ENCODE data around the gene PRSS2. TPM values are rescaled to one million over a fixed set of nuclear protein-coding genes. Genes with fewer than 3 reads are reported as not detected.

The PRSS2 gene
- total RNA-seq (1 to 10 TPM in 7 of 10 donors, not detected in 3; 5.8 to 8.2 (median 6.6) TPM), polyA plus RNA-seq (under 1 TPM in 1 of 2 donors, not detected in 1; 0.93 TPM)
- long read RNA-seq, donor 1, result 0 reads
- long read RNA-seq, donor 2, result 0 reads
- long read RNA-seq, donor 3, result 0 reads

DNA sequence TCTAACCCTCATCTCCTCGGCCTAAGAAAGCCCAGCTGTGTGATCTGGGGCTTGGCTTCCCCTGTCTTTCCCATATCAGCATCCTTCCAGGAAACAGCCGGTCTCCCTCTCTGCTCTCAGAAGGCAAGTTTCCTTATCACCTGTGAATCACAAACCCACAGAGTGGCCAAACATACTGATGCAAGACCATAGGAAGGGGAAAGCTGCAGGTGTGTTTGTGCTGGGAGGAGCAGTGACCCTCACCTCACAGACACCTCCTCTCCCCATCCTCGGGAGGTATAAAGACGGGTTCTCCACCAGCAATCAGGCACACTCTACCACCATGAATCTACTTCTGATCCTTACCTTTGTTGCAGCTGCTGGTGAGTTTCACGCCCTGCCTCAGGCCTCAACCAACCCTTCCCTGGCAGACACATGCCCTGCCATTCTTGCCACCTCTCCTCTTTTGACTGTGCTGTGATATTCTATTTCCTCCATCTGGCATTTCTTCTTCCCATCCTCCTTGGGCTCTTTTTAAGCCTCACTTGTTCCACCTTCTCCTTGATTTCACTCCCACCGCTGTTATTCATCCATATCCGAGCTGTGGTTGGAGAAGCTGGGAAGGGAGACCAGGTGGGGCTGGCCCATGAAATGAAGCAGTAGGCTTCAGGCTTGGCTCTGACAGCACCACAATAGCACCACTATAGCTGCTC, at the start of gene PRSS2:
PRSS2 (plus strand) TSS at position 310 of the 692 bp plus-strand sequence; CDS start at position 323, 13 bp downstream.
- Histone ChIP-seq H3K27me3 (peaks cover 0 to 21% (median 8%) of the 10 kb centered on the region in 7 donors), H3K4me1 (no peaks in the 10 kb centered on the region), H3K27ac (no peak within 1 kb of the TSS), H3K36me3 (no peaks in the 10 kb centered on the region), H3K9me3 (no peaks in the 10 kb centered on the region), H3K4me3 (no peak within 1 kb of the TSS)
- WGBS, 2 donors, result 59 to 63% methylated on average over 7 of the region's 7 CpGs
- TF ChIP-seq, protein P1, sequence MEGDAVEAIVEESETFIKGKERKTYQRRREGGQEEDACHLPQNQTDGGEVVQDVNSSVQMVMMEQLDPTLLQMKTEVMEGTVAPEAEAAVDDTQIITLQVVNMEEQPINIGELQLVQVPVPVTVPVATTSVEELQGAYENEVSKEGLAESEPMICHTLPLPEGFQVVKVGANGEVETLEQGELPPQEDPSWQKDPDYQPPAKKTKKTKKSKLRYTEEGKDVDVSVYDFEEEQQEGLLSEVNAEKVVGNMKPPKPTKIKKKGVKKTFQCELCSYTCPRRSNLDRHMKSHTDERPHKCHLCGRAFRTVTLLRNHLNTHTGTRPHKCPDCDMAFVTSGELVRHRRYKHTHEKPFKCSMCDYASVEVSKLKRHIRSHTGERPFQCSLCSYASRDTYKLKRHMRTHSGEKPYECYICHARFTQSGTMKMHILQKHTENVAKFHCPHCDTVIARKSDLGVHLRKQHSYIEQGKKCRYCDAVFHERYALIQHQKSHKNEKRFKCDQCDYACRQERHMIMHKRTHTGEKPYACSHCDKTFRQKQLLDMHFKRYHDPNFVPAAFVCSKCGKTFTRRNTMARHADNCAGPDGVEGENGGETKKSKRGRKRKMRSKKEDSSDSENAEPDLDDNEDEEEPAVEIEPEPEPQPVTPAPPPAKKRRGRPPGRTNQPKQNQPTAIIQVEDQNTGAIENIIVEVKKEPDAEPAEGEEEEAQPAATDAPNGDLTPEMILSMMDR (IDR thresholded peaks at IDR 0.05), result no peak
- intact Hi-C loops (cut with DNase I), result no loop called here
- DNase-seq (no peak), ATAC-seq (no peak)

DNA sequence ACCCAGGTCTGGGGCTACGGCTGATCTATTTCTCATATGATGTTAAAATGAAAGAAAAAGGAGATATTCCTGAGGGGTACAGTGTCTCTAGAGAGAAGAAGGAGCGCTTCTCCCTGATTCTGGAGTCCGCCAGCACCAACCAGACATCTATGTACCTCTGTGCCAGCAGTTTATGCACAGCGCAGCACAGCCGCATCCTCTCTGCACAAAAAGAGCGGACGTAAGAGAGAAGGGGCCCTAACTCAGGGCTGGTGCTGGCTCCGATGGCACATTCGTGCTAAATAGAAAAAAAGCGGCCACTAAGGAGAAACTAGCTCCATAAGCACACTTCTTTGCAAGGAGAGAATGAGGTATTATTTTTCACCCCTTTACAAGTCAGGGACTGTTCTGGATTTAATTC, 49.8 kb upstream of the PRSS2 start:
- Histone ChIP-seq H3K27ac (no peak overlapping the region), H3K36me3 (no peaks in the 10 kb centered on the region), H3K4me1 (no peaks in the 10 kb centered on the region), H3K9me3 (no peaks in the 10 kb centered on the region), H3K27me3 (peaks cover 0 to 10% (median 0%) of the 10 kb centered on the region in 7 donors), H3K4me3 (no peak overlapping the region)
- 83 to 90% methylated on average over 10 of the region's 10 CpGs for WGBS, 2 donors
- ATAC-seq (no peak), DNase-seq (no peak)
- TF ChIP-seq, protein P1 (IDR thresholded peaks at IDR 0.05), result no peak
- intact Hi-C loops (cut with DNase I), result no loop called here

DNA sequence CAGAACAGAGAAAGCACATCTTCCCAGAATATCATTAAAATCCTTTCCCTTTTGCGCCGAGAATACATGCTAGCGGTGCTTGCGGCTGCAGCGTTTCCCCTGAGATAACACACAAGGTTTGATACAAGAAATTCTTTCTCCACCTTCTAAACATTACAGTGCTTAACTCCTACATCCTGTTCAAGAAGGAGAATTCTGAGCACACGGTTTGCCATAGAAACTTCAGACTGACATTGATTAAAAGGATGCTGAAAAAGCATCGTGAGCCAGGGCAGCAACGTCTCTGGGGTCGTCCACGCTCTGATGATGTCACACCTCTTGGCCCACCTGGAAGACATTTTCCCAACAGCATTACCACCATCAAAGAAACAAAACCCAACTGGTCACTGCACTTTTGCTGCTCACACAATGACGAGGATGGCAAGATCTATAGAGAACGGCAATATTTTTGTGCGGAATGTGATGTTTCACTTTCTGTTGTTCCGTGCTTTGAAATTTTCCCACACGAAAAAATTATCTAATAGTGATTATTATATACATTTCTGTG, 48.4 kb upstream of the PRSS2 start:
- TF ChIP-seq, protein P1 (IDR thresholded peaks at IDR 0.05), result no peak

DNA sequence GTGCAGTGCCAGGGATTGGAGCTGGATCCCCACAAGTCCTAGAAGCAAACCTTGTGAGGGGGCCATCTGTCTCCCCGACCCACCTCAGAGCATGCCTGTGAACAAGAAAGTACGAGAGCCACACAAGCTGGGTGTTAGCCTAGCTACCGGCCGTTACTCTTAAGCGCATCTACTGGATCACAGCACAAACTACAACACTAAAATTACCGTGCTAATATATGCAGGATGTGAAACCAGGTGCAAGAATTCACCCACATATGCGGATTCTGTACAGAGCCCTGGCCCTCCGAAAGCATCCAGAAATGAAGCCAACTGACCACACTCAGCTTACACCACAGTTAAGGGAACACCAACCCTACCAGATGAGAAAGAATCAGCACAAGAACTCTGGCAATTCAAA, 37.5 kb upstream of the PRSS2 start:
- Histone ChIP-seq H3K9me3 (peaks cover 0 to 19% (median 0%) of the 10 kb centered on the region in 11 donors), H3K27ac (no peak overlapping the region), H3K27me3 (no peaks in the 10 kb centered on the region), H3K36me3 (no peaks in the 10 kb centered on the region), H3K4me3 (no peak overlapping the region), H3K4me1 (peaks cover 0 to 6% (median 0%) of the 10 kb centered on the region in 9 donors)
- DNase-seq (no peak), ATAC-seq (no peak)
- whole genome bisulfite sequencing, 2 donors, result 82 to 86% methylated on average over 8 of the region's 8 CpGs
- intact Hi-C loops (cut with DNase I), result no loop called here
- TF ChIP-seq, protein P1 (IDR thresholded peaks at IDR 0.05), result no peak

More for the DNA sequence above, 48.4 kb upstream of the PRSS2 start:
- Histone ChIP-seq H3K4me1 (no peaks in the 10 kb centered on the region), H3K27ac (no peak overlapping the region), H3K9me3 (no peaks in the 10 kb centered on the region), H3K4me3 (no peak overlapping the region), H3K36me3 (no peaks in the 10 kb centered on the region), H3K27me3 (peaks cover 0 to 10% (median 0%) of the 10 kb centered on the region in 7 donors)
- DNase-seq, result no peak
- intact Hi-C loops (cut with DNase I), result no loop called here
- WGBS, 2 donors, result 58 to 65% methylated on average over 15 of the region's 15 CpGs
- no peak for ATAC-seq
